Skin epidermis (tissue), 12 donors: ENCODE results near the gene WDHD1.
A peak's percentile ranks its signal among the peaks of the same experiment; 100 is the strongest.
"Not testable (repeated sequence)": the region's sequence is repeated elsewhere in the genome, so short reads cannot be mapped to it uniquely, and the experiment has no call there.

Source experiments
- H3K27ac ChIP-seq, 21 experiments: fragments of 200-600 bp; sonication (generic) in 11 of 21; one replicate each; pipeline ENCODE4 v1.5.0; 2020; ENCODE audit warnings: mild to moderate bottlenecking in 3 of 21, inconsistent platforms in 2 of 21, moderate library complexity in 2 of 21
- H3K4me3 ChIP-seq, 7 experiments: fragments of 200-600 bp; sonication (generic) in 2 of 7; one replicate each; pipeline ENCODE4 v1.5.0; 2020; ENCODE audit warnings: inconsistent platforms in 2 of 7, mild to moderate bottlenecking in 2 of 7, moderate library complexity in 1 of 7

WDHD1 gene

DNA sequence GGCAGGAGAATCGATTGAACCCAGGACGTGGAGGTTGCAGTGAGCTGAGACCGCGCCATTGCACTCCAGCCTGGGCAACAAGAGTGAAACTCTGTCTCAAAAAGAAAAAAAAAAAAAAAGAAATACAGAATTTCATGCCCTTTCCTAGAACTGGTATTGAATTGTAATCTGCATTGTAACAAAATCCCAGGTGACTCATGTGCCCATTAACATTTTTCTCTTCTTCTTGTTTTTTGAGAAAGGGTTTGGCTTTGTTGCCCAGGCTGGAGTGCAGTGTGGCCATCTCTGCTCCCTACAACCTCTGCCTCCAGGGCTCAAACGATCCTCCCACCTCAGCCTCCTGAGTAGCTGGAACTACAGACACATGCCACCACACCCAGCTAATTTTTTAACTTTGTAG, 100.3 kb downstream of the WDHD1 start:
- not testable (repeated sequence) for H3K27ac ChIP-seq, H3K4me3 ChIP-seq

DNA sequence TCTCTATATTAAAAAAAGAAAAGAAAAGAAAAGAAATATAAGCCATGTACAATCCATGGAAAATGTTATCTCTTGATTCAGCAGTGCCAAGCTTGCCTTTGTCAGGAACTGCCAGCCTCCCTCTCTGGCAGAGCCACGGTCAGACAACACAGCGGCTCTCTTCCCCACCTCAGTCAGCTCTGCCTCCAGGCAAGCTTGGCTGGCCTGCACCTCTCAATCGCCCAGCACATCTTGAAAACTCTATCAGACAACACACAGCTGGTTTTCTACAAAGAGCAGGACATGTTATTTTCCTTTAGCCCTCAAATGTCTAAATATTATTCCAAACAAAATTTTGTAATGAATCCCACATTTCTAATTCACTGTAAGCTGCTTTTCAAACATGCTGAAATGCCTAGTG, 104.3 kb downstream of the WDHD1 start:
- Histone ChIP-seq H3K27ac (no peak overlapping the region), H3K4me3 (no peak overlapping the region)

DNA sequence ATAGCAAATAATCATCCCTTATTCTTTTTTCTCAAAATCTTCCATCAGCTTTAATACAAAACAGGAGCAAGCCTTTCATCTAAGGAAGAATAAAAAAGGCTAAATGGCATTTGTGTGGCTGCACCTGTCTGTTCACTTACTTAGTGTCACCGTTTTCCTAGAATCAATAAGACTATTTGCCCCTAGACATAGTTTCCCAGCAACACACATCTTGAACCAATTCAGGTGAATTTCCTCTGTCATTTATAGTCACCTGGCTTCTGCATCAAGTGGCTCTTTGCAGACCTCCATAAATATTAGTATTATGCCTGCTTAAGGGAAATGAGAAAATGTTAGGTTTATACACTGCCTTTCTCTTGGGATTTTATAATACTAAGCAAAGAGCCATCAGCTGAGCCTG, 106.8 kb downstream of the WDHD1 start:
- Histone ChIP-seq H3K4me3 (no peak overlapping the region), H3K27ac (no peak overlapping the region)

DNA sequence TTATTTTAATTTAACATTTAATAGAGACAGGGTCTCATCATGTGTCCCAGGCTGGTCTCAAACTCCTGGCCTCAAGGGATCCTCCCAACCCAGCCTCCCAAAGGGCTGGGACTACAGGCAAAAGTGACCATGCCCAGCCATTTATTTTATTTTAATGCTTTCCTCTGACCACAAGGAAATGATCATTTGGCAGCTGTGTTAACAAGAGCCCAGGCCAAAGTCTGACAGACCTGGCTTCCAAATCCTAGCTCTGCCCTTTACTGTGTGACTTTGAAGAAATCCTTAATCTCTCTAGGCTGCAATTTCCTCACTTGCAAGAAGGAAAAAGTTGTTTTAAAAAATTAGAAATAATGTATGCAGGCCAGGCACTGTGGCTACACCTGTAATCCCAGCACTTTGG, 107.6 kb downstream of the WDHD1 start:
- Histone ChIP-seq H3K4me3 (no peak overlapping the region), H3K27ac (no peak overlapping the region)

DNA sequence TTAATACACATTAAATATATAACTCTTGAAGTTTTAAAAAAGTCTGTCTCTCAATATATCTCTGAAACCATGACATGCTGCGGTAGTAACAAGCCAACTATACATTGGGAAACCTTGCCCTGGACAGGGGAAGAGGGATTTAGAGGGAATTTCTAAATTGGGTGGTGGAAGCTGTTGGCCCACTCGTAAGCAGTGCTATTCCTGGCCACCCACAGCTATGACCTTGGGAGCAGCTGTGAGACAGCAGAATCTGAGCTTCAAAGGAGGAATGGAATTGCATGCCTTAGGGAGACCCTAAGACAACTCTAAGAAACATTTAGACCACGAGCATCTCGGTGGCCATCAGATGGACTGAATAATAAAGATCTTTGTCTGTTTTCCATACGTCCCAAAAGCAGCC, 108.5 kb downstream of the WDHD1 start:
- Histone ChIP-seq H3K27ac (no peak overlapping the region), H3K4me3 (no peak overlapping the region)

DNA sequence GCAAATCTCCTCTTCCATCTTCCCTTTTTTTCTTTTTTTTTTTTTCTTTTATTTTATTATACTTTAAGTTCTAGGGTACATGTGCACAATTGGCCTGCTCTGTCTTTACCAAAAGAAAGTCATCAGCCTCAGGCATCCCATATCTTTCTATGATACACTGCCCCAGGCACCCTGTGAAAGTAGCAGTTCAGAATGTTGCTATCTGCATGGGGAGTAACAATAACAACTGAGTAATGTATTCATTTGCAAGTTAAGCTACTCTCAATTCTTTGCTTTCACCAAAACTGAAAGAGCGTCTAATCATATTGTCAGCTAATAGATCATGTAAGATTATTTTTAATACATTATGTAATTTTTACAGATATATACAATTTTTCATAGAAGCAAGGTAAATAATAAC, 110.8 kb downstream of the WDHD1 start:
- Histone ChIP-seq H3K27ac (no peak overlapping the region), H3K4me3 (no peak overlapping the region)

DNA sequence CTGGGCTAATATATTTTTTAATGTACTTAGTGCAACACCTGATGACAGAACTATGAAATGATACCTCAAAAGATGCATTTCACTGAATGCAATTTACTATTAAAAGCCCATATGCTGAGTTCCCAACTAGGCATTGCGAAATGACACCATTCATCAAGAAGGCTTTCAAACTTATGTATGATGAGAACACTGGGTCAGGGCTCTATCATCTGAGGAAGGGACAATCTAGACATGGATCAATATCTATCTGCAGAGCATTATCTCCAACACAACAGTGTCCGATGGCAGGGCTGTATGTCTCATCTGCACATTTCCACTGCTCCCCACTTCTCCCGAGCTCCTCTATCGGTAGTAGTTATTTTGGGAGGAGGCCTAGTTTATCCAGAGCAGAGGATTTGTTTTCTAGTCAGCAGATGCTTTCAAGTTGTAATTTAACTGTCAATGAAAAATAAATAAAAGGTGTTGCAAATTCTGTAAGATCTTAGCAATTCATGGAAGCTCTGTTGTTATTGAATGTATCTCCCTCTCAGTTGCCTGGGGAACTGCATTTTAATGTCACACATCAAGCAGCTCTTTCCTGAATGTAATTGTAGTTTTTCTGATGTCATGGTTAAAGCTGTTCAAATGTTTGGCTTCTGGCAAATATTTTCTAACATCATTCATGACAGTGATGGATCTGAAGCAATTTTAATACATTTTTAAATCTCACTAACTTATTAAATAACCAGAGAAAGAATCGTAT, 116.9 kb downstream of the WDHD1 start:
- H3K27ac ChIP-seq = no peak overlapping the region
- H3K4me3 ChIP-seq = no peak overlapping the region

DNA sequence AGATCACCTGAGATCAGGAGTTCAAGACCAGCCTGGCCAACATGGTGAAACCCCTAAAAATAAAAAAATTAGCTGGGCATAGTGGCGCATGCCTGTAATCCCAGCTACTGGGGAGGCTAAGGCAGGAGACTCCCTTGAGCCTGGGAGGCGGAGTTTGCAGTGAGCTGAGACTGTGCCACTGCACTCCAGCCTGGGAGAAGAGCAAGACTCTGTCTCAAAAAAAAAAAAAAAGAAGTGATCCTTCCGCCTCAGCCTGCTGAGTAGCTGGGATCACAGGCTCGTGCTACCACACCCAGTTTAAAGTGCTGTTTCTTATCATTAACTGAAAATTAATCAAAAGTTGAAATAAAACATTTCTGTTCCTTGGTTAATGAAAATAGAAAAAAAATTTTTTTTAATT, 117.9 kb downstream of the WDHD1 start:
- not testable (repeated sequence) for H3K4me3 ChIP-seq, H3K27ac ChIP-seq

DNA sequence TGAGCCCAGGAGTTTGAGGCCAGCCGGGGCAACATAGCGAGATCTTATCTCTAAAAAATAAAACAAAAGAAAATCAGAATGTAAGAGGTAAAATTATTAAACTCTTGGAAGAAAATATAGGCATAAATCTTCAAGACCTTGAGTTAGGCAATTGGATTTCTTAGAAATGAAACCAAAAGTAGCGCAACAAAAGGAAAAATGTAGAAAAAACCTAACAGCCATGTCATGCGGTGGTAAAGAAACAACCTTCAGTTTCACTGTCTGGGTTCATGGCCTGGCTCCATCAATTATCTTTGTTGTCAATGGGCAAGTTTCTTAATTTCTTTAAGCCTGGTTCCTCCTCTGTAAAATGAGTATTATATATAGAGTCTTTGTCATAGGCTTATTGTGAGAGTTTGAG, 118.7 kb downstream of the WDHD1 start:
- H3K4me3 ChIP-seq = no peak overlapping the region

DNA sequence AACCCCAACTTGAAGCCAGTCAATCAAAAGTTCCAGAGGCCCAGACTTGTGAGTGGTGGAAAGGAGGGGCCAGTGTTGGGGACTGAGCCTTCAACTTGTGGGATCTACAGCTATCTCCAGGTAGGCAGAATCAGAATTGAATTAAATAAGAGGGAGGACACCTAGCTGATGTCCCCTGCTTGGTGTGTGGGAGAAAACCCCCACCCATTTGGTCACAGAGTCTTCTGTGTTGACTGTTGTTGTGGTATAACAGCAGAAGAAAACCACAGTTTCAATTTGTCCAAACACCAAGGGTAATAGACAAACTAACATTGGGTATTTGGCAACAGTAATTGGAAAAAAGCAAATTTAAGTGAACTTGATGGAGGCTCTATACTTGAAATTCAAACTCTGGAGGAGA, 120.8 kb downstream of the WDHD1 start:
- Histone ChIP-seq H3K4me3 (no peak overlapping the region), H3K27ac (no peak overlapping the region)

More for the DNA sequence above, 118.7 kb downstream of the WDHD1 start:
- H3K27ac ChIP-seq = no peak overlapping the region

DNA sequence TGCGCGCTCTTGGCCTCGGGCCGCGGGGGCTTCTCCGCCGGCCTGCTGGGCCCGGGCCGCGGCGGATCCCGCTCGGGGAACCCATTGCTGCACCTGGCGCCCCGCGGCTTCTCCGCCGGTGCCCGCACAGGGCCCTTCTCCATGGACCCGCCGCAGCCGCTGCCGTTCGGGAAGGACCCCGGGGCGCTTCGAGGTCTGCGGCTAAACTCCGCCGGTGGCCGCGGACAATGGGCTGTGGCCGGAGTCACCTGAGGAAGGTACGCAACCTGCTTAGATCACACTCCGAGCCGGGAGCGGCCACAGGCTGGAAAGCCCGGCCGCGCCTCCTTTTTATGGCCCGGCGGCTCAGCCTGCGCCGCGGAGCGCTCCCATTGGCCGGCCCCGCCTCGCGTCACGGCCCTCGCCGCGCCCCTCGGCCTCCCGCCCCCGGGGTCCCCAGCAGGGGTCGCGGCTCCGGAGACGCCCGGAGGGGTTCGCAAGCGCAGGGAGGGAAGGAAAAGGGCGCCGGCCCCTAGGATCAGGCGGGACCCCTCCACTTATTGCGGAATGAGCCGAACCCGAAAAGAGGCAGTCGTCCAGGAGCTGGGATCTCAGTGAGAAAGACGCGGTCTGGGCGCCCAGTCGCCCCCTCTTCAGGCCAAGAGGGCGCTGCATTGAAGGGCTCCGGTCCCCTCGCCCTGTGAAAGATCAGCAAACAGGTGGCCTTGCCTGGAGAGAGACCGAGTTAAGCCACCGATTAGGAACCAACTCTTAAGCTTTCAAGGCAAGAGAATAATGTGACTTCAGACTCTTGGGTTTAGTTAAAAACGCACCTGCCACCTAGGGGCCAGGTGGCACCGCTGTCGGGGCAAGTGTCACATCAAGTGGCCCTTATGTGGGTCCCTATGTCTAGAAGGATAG, 124.1 kb downstream of the WDHD1 start, which contains the start of gene GCH1:
TSS of gene GCH1 (minus strand) at position 306 of the 900 bp plus-strand sequence. CDS start at position 143, 163 bp downstream.
- peak within 1 kb of the TSS; percentile 50 to 94 (median 85) for H3K27ac ChIP-seq

DNA sequence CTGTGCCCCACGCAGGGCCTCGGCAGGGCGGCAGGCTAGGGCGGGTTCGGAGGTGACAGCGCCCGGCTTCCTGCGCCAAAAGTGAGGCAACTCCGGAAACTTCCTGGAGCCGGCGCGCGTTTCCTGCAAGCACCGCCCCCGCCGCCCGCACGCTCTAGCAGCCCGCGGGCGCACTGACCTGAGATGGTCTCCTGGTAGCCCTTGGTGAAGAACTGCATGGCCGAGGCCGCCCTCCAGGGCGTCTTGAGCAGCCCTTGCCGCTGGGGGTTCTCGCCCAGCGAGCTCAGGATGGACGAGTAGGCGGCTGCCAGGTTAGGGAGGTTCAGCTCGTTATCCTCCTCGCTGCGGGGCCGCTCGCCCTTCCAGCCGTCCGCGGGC, 124.8 kb downstream of the WDHD1 start:
- H3K4me3 ChIP-seq = peak overlapping the region; percentile 58 to 99 (median 85)
- peak overlapping the region; percentile 50 to 94 (median 85) for H3K27ac ChIP-seq

More for the DNA sequence above, 124.1 kb downstream of the WDHD1 start, which contains the start of gene GCH1:
- peak within 1 kb of the TSS; percentile 58 to 99 (median 85) for H3K4me3 ChIP-seq

DNA sequence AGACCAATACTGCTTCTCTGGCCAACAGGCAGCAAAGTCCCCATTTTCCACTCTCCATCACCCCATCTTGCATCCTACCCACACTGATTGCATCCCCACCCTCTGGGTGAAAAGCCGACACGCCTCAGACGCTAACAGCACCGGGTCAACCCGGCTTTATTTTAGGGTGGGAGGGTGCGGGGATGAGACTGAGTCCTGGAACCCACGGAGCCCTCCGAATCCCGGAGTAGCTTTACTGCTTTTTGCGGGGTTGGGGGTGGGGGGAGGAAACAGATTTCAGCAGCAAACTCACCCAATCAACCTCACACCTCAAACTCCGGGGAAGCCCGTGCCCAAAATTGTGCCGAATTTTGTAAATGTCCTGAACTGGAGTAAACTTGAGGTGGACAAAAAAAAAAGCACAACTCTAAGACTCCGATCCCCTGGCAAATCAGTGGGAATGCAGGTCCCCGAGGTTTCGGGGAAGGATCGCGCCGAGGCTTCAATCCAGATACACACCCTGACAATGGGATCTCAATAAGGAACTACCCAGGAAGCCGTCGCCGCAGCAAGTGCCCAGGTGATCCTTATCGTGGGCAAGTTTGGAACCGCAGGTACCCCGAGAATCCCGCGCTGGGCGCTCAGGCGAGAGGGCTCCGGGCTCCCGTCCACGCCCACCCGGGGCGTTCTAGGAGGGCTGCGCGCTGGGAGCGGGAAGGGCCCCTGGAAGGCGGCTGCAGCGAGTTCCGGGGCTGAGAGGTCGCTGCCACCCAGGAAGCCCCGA, 125.3 kb downstream of the WDHD1 start:
- Histone ChIP-seq H3K27ac (peak overlapping the region; percentile 50 to 94 (median 85)), H3K4me3 (peak overlapping the region; percentile 58 to 99 (median 85))

DNA sequence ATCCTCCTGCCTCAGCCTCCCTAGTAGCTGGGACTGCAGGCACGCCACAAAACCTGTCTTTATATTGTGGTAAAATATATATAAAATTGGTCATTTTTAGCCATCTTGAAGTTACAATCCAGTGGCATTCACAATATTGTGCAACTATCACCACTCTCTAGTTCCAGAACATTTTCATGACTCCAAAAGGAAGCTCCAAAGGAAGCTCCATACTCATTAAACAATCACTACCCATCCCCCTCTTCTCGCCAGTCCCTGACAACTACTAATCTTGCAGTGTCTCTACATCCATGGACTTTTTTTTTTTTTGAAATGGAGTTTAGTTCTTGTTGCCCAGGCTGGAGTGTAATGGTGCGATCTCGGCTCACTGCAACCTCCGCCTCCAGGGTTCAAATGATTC, 127.3 kb downstream of the WDHD1 start:
- Histone ChIP-seq H3K27ac (no peak overlapping the region), H3K4me3 (no peak overlapping the region)

DNA sequence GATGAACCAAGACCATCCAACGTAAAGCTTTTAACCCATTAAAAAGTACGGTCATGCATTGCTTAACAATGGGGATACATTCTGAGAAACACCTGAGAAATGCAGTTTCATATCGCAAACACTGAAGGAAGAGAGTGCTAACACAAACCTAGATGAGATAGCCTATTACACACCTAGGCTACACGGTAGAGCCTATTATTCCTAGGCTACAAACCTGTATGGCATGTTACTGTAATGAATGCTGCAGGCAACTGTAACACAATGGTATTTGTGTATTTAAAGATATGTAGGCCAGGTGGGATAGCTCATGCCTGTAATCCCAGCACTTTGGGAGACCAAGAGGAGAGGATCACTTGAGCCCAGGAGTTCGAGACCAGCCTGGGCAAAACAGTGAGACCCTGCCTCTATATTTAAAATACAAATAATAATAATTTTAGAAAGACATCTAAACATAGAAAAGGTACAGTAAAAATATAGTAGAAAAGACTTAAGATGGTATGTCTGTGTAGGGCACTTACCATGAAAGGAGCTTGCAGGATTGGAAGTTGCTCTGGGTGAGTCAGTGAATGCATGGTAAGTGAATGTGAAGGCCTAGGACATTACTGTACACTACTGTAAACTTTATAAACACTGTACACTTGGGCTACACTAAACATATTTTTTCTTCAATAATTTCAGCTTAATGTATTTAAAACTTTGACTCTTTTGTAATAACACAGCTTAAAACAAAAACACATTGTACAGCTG, 128.9 kb downstream of the WDHD1 start:
- not testable (repeated sequence) for H3K27ac ChIP-seq, H3K4me3 ChIP-seq

DNA sequence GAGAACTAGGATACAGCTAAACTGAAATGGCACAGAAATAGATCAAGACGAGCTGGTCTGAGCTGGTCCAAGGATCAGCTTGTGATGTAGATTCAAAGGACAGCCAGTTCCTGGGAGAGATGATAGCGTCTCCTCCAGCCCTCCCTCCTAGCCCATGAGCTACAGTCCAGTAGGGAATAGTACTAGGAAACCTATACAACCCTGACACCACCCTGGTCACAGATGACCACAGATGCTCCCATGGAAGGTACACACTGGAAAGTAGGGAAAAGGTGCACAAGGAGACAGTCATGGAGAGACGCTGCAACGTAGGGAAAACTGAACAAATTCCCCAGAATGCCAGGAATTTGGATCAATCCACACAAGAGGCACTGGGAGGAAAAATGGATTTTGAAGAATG, 131.2 kb downstream of the WDHD1 start:
- no peak overlapping the region for H3K4me3 ChIP-seq
- H3K27ac ChIP-seq = no peak overlapping the region

DNA sequence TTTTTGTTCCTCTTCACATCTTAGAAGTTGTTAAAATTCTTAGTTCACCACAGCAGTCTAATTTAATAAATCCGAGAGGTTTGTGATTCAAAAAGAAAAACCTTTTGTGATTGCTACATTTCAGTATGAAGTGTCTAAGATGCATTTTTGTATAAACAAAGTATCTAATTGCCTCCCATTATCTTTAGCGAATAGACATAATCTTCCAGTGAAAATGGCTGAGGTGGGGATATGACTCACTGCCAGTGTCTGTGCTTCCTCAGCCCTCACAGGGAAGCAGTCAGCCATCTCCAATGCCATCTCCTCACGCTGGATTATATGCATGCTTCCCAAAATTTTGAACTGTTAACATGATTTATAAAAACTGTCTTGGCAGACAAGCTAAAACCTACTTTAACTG, 131.9 kb downstream of the WDHD1 start:
- H3K4me3 ChIP-seq = no peak overlapping the region
- H3K27ac ChIP-seq = no peak overlapping the region

DNA sequence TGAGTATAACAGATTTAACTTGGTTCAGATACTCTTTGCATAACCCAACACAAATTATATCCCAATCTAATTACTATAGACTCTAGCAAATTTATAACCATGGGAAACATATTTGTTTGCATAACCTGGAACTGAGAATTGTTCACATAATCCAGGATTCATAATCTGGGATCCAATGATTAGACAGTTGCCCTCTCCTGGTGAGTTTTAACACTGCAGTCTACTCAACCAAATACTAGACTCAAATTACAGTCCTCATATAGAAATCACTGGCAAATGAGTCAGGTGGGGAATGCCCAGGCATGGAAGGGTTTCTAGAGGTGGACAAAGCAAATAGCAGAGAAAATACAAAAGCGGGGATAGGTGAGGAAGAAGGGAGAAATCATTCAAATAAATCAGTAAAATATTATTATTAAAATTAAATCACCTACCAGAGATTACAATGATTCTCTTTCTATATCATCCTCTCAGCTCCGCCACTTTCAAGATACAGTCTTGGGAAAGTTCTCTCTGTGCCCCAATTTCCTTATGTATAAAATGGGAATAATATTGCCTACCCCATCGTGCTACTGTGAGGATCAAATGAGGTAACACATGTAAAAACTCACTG, 133.6 kb downstream of the WDHD1 start:
- no peak overlapping the region for H3K4me3 ChIP-seq
- no peak overlapping the region for H3K27ac ChIP-seq
